H1 (cell line): Measurements from ENCODE around the gene OR6B2.

ENCODE experiments used
- CTCF ChIP-seq, 3 experiments: IDR thresholded peaks; 1 replicate in 2 of 3; 2 replicates in 1 of 3; pipeline versions ENCODE4 v1.5.1 to v1.6.1; 2011; ENCODE audit warnings: low read length in 3 of 3, mild to moderate bottlenecking in 3 of 3, inconsistent platforms in 2 of 3, low read depth in 1 of 3, moderate library complexity in 1 of 3; ENCODE audit not compliant: insufficient read depth in 1 of 3; ENCODE audit errors: control extremely low read depth in 1 of 3
- HDAC2 ChIP-seq, 2 experiments: fragments of 300-600 bp in 1 of 2; sonication (generic) in 1 of 2; IDR thresholded peaks; 2 replicates each; pipeline ENCODE4 v1.6.1; 2011 to 2012; ENCODE audit warnings: low read depth in 2 of 2, low read length in 2 of 2, mild to moderate bottlenecking in 2 of 2, moderate library complexity in 2 of 2, borderline replicate concordance in 1 of 2, inconsistent platforms in 1 of 2

- no peak for TF ChIP-seq CTCF (IDR thresholded peaks at IDR 0.05; ENCODE audit: control extremely low read depth in 1 of 3, insufficient read depth in 1 of 3, low read depth in 1 of 3, low read length in 3 of 3)
- TF ChIP-seq HDAC2 (IDR thresholded peaks at IDR 0.05; ENCODE audit: borderline replicate concordance in 1 of 2, low read depth in 2 of 2, low read length in 2 of 2) = no peak
These were observed 12.5 kb upstream of the OR6B2 start for GRCh38 chr2:240042740-240043139.
